Measurements from ENCODE around the gene LRRC63.

The LRRC63 gene

GRCh38 chr13:46181840-46182490, 29.8 kb upstream of the LRRC63 start, which contains the start of gene LCP1:
LCP1 (minus strand) TSS chr13:46182177; CDS start chr13:46159662, 22,515 bp downstream.
- no peak within 1 kb of the TSS for H3K27ac ChIP-seq
- TF ChIP-seq CTCF (conservative IDR thresholded peaks at IDR 0.05): no peak

- no peak for TF ChIP-seq CTCF (conservative IDR thresholded peaks at IDR 0.05)
- no peak overlapping the region for H3K27ac ChIP-seq
Measured at GRCh38 chr13:46182491-46182877, 29.2 kb upstream of the LRRC63 start.

- no peak overlapping the region for H3K27ac ChIP-seq
Measured at GRCh38 chr13:46183018-46183946, 28.4 kb upstream of the LRRC63 start.

GRCh38 chr13:46184277-46184699, 27.4 kb upstream of the LRRC63 start:
- H3K27ac ChIP-seq: no peak overlapping the region
- peak; percentile 41 for TF ChIP-seq CTCF (conservative IDR thresholded peaks at IDR 0.05)

More at GRCh38 chr13:46183018-46183946, 28.4 kb upstream of the LRRC63 start:
- TF ChIP-seq CTCF (conservative IDR thresholded peaks at IDR 0.05): no peak

GRCh38 chr13:46185634-46186033, 26.1 kb upstream of the LRRC63 start:
- no peak for TF ChIP-seq CTCF (conservative IDR thresholded peaks at IDR 0.05)
- H3K27ac ChIP-seq: no peak overlapping the region

- no peak overlapping the region for H3K27ac ChIP-seq
- TF ChIP-seq CTCF (conservative IDR thresholded peaks at IDR 0.05): no peak
Measured at GRCh38 chr13:46192412-46192811, 19.3 kb upstream of the LRRC63 start.

- TF ChIP-seq CTCF (conservative IDR thresholded peaks at IDR 0.05): no peak
- no peak overlapping the region for H3K27ac ChIP-seq
Measured at GRCh38 chr13:46195016-46195415, 16.7 kb upstream of the LRRC63 start.

All from VCaP (cell line).